GM12873 (cell line): ENCODE data around the gene RNASE8.

Source experiments
- CTCF ChIP-seq: IDR thresholded peaks from 2 replicates; pipeline ENCODE4 v1.5.1; 2012; ENCODE audit warnings: low read depth, mild to moderate bottlenecking, moderate library complexity, low read length, control low read depth; ENCODE audit not compliant: insufficient read depth; ENCODE audit errors: missing control alignments

RNASE8 gene

DNA sequence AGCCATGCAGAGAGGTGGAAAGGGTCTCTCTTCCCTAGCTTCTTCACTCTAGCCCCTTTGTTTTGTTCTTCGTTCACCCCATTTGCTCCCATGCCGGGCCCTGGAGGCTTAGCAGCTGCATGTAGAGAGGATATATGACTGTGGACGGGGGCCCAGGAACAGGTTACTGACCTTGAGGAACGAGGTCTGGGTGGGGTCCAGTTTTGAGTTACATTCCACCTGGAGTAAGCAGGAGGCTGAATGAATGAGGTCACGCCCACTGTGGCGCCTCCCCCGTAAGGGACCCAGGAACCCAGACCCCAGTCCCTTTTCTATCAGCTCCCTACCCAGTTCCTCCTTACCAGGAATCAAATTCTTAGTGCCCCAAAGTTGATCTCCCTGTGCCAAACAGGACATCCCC is 39.3 kb upstream of the RNASE8 start:
- TF ChIP-seq CTCF: no peak

- no peak for TF ChIP-seq CTCF
These were observed 38.8 kb upstream of the RNASE8 start for GRCh38 chr14:21018781-21019180.

- no peak for TF ChIP-seq CTCF
These were observed 38.3 kb upstream of the RNASE8 start for GRCh38 chr14:21019366-21019765.

- TF ChIP-seq CTCF: no peak
These were observed 36.6 kb upstream of the RNASE8 start for GRCh38 chr14:21020977-21021545.

- TF ChIP-seq CTCF: no peak
These were observed 34.9 kb upstream of the RNASE8 start for GRCh38 chr14:21022686-21023085.

DNA sequence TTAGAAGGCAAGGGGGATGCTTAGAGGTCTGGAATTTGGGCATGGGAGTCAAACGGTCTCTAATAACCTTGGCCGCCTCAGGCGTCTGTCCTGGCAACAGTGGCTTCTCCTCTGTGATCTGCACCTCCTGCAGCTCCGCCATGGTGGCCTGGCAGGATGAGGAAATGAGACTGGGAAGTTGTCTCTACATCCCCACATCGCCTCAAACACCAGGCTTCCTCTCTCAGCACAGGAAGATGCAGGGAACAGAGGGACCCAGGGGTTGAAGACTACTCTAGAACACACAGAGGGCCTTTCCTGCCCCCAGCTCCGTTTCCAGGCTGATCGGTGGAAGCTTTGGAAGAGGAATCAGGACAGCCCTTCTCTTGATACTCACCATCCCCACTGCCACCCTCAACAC is 34.4 kb upstream of the RNASE8 start:
- TF ChIP-seq CTCF: no peak

- no peak for TF ChIP-seq CTCF
These were observed 33.6 kb upstream of the RNASE8 start for GRCh38 chr14:21023817-21024584.
